HG03103 (cell line): ENCODE results near the gene PYGM.

Experiments used
- ATAC-seq: cut with Tn5 transposase; IDR thresholded peaks from one replicate; pipeline ENCODE4 v1.9.1; 2021; ENCODE audit warnings: low read depth; ENCODE audit not compliant: unreplicated experiment

PYGM gene

DNA sequence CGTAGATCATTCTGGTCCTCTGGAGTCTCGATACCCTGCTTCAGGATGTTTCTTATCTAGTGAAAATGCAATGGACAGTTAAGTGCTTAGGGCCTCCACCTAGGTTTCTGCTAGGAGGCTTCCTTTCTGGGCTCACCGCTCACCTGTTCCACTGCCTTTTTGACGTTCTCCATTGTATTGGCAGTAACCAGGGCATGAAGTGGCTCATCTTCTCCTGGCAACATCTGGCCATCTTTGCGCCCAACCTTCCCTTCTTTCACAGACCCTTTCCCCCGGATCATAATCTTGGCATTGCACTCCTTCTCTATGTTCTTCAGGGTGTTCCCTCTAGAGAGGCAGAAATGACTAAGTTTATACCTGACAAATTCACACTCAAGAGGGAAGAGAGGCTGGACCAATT is 9.5 kb upstream of the PYGM start:
- ATAC-seq, result no peak

DNA sequence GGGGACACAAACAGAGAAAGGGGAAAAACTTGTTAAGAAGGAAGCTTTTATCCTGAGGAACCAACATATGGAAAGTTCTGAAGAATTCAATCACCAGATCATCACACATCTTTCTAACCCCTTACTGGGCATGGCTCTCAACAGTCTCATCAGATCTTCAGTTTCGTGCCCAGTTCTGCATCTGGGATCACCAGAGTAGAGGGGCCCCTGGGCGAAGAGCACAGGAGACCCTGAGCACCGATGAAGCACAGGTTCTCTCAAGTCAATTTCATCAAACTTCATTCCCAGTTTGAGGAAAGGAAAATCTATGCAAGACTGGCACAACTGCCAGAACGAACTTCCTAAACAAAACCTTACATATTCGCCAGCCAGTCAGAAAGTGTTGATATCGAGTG is 8.5 kb upstream of the PYGM start:
- ATAC-seq, result no peak

GRCh38 chr11:64767344-64768299 is 7.8 kb upstream of the PYGM start:
- ATAC-seq, result no peak

DNA sequence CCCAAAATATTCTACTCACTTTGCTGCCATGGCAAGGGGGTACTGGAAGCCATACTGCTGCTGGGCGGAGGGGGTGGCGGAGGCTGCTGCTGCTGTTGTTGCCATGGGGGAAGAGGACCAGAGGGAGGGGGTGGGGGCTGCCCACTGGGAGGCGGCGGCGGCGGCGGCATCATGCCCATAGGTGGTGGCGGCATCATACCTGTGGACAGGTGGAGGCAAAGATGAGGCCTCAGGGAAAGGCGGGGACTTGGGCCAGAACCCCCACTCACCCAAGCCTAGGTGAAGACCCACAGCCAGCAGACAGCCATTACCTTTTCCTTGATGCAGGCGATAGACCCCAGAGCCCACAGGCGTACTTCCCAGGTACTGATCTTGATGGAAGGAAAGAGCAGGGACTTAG is 7.1 kb upstream of the PYGM start:
- ATAC-seq, result no peak

DNA sequence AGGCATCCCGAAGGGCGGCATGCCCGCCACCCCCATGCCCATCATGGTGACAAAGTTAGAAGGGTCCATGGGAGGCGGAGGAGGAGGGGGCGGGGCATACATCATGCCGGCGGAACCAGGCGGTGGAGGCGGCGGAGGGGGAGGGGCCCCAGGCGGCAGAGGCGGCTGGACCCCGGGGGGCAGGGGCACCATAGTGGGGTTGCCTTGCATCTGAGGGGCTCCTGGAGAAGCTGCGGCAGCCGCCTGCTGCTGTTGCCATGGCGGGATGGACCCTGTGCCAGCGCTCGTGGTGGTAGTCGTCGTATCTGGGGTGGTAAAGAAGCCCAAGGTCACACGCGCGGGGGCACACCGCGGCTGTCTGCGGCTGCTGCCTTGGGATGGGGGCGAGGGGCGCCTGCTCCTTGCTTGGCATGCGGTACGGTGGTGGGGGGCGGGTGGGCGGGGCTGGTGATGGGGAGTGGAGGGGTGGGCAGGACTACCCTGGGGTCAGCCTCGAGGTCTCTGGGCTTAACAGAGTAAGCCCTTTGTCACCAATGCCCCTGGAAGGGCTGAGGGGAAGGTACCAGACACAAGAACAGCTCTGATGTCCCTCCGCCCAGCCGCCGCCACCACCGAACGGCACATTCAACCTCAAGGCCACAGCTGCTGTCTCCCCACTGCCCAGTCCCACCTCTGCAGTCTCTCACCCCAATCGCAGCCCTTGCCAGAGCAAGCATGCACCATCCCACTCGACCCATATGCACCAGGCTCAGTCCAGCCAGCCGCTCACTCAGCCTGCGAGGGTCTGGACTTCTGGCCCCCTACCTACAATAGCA is 6.3 kb upstream of the PYGM start:
- no peak for ATAC-seq

DNA sequence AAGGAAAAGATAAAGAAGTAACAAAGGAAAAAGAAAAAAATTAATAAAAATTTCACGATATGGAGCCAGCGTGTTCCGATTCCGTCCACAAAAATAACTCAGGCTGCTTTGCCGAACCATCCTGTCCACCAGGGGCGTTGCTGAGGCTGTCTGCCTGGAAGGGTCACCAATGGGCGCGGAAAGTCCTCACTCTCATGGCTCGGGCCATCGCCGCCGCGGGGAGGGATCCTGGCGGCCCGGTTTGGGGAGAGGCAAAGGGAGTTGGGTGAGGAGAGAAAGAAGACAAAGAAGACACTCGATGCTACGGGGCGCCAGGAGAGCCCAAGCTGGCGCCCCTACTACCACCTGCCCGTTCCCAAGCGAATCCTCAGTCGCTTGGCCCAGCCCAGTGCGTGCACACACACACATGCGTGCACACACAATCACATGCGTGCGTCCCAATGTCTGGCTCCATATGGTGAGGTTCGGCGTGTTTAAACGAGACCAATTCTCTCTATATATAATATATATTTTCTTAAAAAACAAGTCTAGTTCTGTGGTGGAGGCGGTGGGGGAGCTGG is 5.6 kb upstream of the PYGM start:
- no peak for ATAC-seq

DNA sequence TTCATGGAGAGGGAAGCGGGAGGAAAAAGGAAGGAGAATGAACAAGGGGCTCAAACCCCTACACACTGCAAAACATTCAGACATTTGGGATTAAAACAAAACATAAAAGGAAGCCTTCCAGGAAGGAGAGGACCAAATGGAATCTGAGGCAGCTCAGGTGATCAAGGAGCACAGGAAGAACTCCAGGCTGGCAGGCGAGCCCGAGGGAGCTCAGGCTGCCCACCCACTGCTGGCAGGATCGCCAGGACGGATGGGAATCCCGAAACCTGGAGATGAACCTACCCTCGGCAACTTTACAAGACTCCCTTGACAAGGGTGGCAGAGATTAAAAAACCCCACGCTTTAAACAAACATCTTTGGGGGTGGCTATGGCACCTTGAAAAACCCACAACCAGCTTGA is 5.0 kb upstream of the PYGM start:
- no peak for ATAC-seq

GRCh38 chr11:64764040-64764611 is 4.4 kb upstream of the PYGM start:
- no peak for ATAC-seq

DNA sequence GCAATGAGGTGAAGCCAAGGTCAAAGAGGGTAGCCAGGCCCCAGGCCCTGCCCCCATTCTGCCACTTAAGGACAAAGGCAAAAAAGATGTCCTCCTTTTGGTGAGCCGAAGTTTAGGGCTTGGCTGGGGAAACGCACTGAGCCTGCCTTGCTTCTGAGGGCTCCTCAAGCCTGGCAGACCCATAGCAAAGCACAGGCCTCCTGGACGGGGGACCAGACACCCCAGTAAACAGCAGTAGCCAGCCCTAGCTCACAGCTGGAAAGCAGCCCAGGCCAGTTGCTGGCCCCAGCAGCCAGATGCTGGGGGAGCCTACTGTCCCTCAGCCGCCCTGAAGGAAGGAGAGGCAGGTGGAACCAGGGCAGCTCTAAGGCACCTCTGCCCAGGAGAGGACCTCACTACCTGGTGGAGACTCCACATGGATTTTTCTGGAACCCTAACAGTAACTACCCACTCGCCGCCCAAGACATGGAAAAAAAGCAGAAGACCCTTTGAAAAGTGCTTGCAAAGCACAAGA is 3.8 kb upstream of the PYGM start:
- no peak for ATAC-seq

DNA sequence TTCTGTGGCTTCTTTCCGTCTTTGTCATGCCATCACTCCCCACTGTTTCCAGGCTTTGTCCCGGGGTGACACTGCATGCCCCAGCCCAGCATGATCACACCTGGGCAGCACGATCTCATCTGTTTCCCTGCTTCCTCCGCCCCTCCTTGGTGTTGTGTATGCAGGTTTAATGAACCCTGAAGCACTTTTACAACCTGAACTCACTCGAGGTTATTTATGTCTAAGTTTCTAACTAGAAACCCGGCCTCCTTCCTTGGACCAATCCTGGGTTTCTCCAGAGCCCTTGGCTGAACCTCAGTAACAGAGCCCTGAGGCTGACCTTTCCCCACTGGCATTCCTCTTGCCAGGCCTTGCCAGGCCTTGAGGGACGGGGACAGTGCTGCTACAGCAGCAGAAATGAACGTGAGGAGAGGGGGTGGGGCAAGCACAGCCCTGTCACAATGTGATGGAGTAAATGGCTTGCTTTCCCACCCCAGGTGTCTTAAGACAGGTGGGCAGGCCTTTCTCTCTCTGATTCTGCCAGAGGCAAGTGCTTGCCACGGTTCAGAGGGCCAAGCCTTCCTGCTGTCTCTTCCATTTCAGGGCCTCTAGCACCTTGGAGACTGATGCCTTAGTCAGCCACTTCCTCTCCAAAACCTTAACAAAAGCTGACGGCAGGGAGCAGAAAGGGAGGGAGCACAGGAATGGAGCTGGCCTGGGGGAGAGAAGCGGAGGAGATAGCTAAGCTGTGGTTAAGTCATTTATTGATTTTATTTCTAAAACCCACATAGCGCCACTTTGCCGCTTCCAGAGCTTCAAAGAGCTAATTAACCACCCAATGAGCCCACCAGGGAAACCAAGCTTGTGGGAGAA is 3.1 kb upstream of the PYGM start:
- ATAC-seq, result no peak

- no peak for ATAC-seq
Measured at GRCh38 chr11:64762277-64762673, 2.5 kb upstream of the PYGM start.

GRCh38 chr11:64760759-64761420 is 1.1 kb upstream of the PYGM start:
- ATAC-seq, result no peak

DNA sequence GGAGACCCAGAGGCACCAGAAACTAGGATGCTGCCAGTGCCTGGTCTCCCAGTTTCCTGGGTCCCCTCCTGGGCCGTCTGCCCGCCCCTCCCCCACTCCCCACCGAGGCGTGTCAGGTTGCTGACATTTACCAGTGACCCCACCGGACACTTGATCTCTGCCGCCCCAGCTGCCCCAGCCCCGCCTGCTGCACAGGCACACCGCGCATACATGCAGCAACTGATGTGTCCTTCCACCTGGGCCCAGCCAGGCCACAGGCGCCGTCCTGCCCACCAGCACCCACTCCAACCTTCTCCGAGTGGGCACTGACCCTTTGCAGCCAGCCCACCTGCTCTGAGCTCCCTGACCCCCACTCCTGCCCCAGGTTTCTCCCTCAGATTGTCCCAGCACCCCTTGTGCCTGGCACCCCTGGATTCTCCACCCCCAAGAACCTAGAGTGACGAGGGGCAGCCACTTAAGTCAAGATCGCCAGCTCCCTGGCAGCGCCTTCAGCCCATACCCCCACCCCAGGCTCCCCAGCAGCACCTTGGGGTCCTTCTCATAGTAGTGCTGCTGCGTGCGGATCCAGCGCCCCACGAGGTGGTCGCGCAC is 548 bp downstream of the PYGM start:
- no peak for ATAC-seq

GRCh38 chr11:64758330-64759079 is 1.3 kb downstream of the PYGM start:
- no peak for ATAC-seq

DNA sequence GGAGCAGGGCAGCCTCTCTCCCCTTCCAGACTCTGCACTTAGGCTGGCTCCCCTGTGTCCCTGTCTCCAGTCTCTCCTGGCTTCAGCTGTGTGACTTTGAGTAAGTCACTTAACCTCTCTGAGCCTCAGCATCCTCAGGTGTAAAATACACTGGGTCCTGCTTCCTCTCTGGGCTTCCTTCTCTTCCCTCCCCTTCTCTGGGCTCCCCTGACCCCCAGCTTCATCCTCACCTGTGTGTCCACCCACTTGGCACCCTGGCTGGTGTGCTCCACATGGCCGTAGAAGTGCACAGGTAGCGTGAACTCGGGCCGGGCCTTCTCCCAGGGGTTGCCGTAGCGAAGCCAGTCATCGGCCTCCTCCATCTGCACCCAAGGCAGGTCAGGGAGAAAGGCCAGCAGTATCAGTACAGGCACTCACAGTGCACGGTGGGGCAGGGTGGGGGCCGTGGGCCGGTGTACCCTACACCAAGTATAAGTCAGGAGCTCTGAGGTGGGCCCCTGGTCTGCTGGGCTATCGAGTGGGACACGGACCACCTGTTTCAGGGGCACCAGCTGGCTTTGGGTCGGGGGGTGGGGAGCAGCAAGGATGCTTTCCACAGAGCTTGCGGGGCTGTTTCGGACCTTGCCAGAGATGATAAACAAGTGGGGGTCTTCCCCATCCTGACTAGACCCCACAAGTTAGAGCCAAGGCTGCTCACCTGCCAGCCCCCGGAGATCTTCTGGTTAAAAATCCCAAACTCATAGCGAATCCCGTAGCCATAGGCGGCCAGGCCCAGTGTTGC is 2.0 kb downstream of the PYGM start:
- no peak for ATAC-seq

DNA sequence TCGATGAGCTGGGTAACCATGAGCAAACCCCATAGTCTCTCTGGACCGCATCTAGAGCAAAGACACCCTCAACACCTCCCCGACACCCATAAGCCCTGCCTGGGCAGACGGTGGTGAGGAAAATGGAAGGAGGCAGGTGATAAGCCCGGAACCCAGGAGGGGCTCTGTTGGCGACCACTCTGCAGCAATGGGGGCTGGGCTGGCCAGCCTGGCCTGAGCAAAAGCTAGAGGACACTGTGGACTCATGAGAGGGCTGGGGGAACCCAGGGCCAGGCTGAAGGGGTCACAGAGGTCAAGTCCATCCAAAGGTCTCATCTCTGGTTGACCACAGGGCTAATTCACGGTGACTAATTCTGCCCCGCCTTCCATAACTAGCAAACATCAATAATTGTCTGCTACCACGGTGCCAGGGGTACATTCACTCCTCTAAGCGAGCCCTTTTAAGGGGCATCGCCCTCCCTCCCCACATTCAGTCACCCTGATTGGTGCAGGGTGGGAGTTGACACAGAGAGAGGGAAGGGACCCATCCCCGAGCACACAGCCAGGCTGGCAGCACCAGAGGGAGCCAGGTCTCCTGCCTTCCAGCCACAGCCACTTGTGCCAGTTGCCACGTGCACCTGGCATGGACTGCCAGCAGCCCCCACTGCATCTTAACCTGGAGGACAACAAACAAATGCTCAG is 4.0 kb downstream of the PYGM start:
- no peak for ATAC-seq
